ENCODE results near the gene NCOA1.

- TF ChIP-seq TAF1 (conservative IDR thresholded peaks at IDR 0.05) (no peak), YY1 (IDR thresholded peaks at IDR 0.05) (no peak), MAX (IDR thresholded peaks at IDR 0.05) (no peak), CTCF (IDR thresholded peaks at IDR 0.05; ENCODE audit: low read depth, low read length, missing input control) (no peak), RAD21 (IDR thresholded peaks at IDR 0.05) (no peak), FOXA1 (IDR thresholded peaks at IDR 0.05) (no peak), SP1 (IDR thresholded peaks at IDR 0.05) (no peak)
Observed at GRCh38 chr2:24496959-24497358, 5.9 kb downstream of the NCOA1 start.

Measured in liver (tissue), 3 donors.